ENCODE measurements around the gene PRPH2.

The PRPH2 gene, protein sequence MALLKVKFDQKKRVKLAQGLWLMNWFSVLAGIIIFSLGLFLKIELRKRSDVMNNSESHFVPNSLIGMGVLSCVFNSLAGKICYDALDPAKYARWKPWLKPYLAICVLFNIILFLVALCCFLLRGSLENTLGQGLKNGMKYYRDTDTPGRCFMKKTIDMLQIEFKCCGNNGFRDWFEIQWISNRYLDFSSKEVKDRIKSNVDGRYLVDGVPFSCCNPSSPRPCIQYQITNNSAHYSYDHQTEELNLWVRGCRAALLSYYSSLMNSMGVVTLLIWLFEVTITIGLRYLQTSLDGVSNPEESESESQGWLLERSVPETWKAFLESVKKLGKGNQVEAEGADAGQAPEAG

DNA sequence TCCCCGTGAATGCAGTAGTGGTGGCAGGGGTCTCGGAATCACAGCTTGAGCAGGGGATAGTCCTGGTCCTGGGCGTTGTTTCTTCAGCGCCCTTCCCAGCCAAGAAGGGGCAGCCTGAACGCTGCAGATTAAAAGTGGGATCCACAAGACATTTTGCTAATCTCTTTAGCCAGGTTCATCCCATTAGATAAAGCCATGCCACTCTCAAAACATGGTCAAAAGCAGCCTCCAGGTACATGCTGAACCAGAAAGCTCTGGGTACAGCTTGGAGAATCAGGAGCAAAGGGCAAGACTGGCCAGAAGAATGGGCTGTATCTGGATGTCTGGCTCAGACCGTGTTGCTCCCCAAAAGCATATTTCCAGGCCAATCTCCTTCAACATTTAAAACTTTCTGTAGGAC, at the start of gene PRPH2:
Gene PRPH2 (minus strand): TSS at position 101 of the 400 bp plus-strand sequence. CDS start 263 bp downstream, outside the sequence.
- DNase-seq: no peak
- in situ Hi-C loops (cut with MboI; ENCODE audit: low pct_unique_long_range_greater_than_20kb, low sequenced_read_pairs): no loop called here

DNA sequence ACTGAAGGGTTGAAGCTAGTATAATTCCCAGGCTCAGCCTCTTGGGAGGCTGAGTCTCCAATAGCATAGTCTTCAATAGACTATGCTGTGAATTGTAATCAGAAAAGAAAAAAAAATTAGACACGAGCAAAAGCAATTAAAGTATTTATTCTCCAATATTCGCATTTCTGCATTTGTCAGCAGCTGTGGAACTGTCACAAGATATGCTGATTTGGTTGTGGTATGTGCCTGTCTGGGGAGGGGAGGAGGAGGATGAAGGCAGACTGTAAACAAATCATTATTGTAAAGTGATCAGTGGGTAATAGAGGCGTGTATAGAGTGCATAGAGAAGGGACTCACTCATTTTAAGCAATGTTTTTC, 49.3 kb upstream of the PRPH2 start:
- in situ Hi-C loops (cut with MboI; ENCODE audit: low pct_unique_long_range_greater_than_20kb, low sequenced_read_pairs): no loop called here
- DNase-seq: no peak

DNA sequence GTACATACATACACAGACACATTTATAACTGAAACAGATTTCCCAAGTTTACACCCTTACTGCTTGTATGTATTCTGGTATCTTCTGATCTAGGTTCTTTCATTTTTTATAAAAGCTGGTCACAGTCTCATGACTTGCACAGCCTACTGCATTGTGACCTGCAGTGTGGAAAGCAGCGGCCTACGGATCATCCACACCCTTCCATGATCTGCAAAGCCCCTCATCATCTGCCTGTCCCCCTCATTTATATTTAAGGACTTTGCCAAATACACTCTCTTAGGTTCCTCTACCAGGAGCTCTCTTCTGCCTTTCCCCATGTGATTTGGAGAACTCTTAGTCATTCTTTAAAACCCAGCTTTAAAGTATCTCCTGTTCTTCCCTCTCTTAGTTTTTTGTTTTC, 47.4 kb upstream of the PRPH2 start:
- DNase-seq: no peak
- in situ Hi-C loops (cut with MboI; ENCODE audit: low pct_unique_long_range_greater_than_20kb, low sequenced_read_pairs): no loop called here

DNA sequence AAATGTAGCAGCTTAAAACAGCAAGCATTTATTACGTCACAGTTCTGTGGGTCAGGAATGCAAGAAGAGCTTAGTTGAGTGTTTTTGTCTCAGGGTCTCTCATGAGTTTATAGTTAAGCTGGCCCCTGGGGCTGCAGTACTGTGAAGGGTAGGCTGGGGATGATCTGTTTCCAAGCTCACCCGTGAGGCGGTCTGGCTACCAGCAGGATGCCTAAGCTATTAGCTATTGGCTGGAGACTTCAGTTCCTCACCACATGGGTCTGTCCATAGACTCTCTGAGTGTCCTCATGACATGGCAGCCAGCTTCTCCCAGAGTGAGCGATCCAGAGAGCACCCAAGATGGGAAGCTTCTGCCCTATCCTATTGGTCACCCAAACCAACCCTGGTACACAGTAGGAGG, 46.7 kb upstream of the PRPH2 start:
- DNase-seq: no peak
- in situ Hi-C loops (cut with MboI; ENCODE audit: low pct_unique_long_range_greater_than_20kb, low sequenced_read_pairs): no loop called here

DNA sequence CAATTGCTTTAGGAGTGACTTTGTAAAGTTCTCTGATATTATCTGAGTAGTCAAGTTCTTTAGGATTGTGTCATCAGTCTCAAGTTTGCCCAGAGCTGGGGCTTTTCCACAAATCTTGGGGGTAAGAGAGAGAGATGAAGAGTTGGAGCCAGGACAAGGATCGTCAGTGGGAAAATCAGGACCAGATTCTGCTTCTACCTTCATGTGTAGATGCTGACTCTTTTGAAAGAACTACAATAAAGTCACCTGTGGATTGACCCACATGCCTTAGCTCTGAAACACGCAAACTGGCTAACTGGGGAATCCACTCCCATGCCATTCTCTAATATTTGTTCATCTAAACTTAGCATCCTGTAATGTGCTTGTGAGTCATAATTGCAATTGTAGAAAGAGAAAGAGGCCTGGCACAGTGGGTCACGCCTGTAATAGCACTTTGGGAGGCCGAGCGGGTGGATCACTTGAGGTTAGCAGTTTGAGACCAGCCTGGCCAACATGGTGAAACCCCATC, 43.8 kb upstream of the PRPH2 start:
- no peak for DNase-seq

DNA sequence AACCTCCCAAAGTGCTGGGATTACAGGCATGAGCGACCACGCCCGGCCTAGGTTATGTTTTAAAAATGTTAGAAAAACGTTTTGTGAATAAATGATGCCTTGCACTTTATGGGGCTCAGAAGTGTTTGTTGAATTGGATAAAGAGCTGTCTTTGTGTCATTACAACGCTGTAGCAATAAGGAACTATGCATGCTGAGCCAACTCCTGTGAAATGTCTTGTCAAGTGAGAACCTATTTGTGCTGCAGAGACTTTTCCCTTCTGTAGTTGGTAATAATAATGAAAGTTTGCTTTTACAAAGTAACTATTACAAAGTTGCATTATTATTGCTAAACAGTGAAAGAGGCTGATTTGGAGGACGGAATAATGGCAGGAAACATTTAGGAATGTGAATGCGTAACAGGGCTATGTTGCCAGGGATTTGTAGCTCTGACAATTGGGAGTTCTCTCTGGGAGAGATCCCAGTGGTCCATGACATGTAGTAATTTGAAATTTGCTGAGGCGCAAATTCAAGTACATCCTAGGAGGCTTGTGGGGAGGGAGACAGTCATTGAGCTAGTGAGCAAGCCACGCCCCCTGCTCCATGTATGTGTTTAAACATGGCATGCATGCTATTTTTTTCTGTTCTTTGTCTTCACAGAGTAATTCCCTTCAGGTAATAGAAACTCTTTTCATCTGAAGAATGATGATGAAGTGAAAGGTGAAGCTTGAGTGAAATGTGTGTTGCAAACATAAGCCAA, 42.7 kb upstream of the PRPH2 start:
- in situ Hi-C loops (cut with MboI; ENCODE audit: low pct_unique_long_range_greater_than_20kb, low sequenced_read_pairs): no loop called here
- no peak for DNase-seq

More for the DNA sequence above, 43.8 kb upstream of the PRPH2 start:
- in situ Hi-C loops (cut with MboI; ENCODE audit: low pct_unique_long_range_greater_than_20kb, low sequenced_read_pairs): no loop called here

DNA sequence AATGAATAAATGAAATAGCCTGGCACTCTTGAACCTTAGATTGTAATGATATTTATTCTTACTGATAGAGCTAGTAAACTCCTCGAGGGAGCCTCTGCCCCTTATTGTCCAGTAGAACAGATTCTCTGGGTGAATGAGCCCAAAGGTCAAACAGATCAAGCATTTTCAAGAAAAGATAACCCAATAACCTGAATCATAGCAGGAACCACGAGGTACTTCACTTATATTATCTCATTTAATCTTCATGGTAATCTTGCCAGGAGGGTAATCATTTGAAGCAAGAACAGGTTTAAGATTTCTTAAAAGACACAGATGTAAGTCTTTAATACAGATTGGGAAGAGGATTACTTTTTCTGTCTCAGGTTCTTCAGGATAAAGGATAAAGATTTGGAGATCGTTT, 40.6 kb upstream of the PRPH2 start:
- no peak for DNase-seq
- in situ Hi-C loops (cut with MboI; ENCODE audit: low pct_unique_long_range_greater_than_20kb, low sequenced_read_pairs): no loop called here

DNA sequence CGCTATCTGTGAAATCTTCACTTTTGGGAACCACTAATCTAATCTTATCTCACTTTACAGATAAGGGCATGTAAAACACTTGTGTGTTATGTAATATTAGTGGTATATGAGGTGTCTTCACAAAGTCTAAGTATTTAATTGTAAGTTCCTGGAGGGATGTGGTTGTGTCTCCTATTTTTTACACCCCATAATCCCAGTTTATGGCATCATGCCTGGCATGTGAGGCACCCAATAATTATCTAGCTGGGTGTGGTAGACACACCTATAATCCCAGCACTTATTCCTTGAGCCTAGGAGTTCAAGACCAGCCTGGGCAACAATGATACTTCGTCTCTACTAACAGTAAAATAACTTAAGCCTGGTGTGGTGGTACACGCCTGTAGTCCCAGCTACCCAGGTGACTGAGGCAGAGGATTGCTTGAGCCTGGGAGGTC, 40.0 kb upstream of the PRPH2 start:
- in situ Hi-C loops (cut with MboI; ENCODE audit: low pct_unique_long_range_greater_than_20kb, low sequenced_read_pairs): no loop called here
- DNase-seq: no peak

DNA sequence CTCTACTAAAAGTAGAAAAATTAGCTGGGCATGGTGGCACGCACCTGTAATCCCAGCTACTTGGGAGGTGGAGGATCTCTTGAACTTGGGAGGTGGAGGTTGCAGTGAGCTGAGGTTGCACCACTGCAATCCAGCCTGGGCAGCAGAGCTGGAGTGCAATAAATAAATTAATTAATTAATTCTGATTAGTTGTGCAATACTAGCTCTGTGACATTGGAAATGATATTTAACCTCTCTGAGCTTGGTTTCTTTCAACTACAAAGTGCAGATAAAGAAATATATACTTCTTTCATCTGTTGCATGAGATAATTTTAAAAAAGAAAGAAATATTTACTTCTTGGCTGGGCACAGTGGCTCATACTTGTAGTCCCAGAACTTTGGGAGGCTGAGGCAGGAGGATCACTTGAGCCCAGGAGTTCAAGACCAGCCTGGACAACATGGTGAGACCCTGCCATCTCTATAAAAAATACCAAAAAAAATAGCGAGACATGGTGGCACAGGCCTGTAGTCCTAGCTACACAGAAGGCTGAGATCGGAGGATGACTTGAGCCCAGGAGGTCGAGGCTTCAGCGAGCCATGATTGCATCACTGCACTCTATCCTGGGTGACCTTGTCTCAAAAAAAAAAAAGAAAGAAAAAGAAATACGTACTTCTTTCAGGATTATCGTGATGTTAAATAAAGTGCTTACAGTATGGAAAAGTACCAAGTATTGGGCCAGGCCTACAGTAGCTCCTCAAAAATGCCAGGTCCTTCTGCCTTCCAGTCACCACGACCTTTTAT, 39.1 kb upstream of the PRPH2 start:
- no peak for DNase-seq
- in situ Hi-C loops (cut with MboI; ENCODE audit: low pct_unique_long_range_greater_than_20kb, low sequenced_read_pairs): no loop called here

DNA sequence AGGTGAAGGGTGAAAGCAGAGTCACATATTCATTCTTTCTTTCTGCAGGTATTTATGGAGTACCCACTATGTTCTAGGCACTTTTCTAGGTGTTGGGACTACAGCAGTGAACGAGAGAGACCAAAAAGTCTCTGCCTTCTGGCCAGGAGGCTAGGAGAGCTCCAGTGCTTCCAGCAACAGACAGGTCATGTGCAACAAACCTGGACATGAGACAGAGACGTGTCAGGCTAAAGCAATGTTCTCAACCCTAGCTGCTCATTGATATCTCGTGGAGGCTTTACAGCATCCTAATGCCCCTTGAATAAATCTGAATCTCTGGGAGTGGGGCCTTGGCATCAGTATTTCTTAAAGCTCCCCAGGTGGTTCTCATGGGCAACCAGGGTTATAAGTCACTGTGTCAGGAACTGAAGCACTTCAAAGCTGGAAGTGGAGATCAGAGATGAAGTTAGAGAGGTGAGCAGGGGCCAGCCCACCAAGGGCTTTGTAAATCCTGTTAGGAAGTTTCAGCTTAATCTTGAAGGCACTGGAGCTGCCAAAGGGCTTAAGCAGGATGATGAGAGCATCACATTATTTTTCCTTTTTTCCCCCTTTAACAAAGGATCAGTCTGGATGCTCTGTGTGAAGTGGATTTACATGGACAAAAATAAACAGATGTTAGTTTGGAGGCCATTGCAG, 36.5 kb upstream of the PRPH2 start:
- DNase-seq: no peak
- in situ Hi-C loops (cut with MboI; ENCODE audit: low pct_unique_long_range_greater_than_20kb, low sequenced_read_pairs): no loop called here

DNA sequence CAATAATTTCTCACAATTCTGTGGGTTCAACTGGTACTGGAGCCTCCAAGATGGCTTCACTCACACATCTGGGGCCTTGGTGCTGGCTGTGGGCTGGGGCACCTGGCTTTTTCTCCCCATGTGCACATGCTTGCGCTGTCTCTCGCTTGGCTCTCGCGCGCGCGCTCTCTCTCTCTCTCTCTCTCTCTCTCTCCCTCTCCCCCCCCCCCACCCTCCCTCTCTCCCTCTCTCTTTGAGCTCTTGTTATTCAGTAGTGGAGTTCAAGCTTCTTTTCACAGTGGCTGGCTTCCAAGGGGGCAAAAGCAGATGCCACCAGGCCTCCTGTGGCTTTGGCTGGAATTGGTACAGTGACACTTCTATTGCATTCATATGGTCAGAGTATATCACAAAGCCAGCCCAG, 34.3 kb upstream of the PRPH2 start:
- in situ Hi-C loops (cut with MboI; ENCODE audit: low pct_unique_long_range_greater_than_20kb, low sequenced_read_pairs): no loop called here
- DNase-seq: no peak

DNA sequence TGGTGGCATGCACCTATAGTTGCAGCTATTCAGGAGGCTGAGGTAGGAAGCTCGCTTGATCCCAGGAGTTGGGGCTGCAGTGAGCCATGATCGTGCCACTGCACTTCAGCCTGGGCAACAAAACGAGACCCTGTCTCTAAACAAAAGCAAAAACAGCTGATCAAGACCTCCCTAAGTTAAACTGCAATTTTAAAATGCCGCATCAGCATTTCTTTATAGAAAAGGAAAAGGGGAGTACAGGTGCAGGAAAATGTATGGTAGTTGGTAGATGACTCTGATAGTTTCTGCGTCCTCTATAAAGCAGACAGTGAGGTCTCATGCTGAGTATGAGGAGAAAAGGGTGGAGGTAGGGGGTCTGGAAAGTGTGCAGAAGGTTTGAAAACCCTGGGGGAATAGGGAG, 32.4 kb upstream of the PRPH2 start:
- in situ Hi-C loops (cut with MboI; ENCODE audit: low pct_unique_long_range_greater_than_20kb, low sequenced_read_pairs): no loop called here
- no peak for DNase-seq

DNA sequence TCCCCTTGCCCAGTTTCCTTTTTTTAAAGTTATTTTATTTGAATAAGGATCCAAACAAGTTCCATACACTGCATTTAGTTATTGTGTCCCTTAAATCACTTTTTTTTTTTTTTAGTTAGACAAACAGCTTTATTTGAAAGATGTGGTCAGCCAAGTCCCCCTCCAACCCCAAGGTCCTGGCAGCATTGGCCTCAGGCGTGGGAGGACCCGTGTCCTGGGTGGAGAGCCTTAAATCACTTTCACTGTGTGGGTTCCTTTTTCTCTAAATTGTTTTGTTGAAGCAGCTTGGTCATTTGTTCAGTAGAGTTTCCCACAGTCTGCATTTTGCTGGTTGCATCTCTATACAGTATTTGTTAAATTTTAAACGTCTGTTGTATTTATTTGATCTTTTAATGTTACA, 28.7 kb upstream of the PRPH2 start:
- DNase-seq: no peak
- in situ Hi-C loops (cut with MboI; ENCODE audit: low pct_unique_long_range_greater_than_20kb, low sequenced_read_pairs): no loop called here

DNA sequence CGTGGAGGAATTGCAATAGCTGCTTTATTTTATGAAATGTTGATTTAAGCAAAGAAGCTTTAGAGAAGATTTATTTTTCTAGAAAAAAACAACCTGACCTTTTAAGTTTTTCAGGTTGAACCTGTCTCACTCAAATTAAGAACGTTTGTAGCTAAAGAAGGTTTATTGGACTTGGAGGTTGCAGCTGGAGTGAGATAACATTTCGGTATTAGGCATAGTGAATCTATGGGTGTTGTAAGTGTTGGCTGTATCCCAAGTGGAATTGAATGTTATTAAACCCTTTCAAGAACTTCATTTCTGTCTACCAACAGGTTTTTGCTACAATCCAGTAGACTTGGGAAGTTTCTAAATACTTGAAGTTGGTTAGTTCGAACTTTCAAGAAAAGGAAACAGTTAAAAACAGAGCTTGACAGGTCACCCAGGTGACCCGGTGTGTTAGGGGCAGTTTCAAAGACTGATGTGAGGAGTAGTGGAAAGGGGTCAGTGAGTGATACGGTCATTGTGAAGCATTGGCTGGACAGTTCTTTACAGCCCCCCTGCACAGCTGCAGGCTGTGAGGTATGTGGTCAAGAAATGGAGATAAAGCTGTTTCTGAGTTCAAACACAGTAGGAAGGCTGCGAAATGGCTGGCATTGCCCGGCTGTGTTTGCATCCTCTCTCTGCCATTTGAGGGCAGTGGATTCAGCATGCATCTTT, 26.0 kb upstream of the PRPH2 start:
- in situ Hi-C loops (cut with MboI; ENCODE audit: low pct_unique_long_range_greater_than_20kb, low sequenced_read_pairs): no loop called here
- no peak for DNase-seq

DNA sequence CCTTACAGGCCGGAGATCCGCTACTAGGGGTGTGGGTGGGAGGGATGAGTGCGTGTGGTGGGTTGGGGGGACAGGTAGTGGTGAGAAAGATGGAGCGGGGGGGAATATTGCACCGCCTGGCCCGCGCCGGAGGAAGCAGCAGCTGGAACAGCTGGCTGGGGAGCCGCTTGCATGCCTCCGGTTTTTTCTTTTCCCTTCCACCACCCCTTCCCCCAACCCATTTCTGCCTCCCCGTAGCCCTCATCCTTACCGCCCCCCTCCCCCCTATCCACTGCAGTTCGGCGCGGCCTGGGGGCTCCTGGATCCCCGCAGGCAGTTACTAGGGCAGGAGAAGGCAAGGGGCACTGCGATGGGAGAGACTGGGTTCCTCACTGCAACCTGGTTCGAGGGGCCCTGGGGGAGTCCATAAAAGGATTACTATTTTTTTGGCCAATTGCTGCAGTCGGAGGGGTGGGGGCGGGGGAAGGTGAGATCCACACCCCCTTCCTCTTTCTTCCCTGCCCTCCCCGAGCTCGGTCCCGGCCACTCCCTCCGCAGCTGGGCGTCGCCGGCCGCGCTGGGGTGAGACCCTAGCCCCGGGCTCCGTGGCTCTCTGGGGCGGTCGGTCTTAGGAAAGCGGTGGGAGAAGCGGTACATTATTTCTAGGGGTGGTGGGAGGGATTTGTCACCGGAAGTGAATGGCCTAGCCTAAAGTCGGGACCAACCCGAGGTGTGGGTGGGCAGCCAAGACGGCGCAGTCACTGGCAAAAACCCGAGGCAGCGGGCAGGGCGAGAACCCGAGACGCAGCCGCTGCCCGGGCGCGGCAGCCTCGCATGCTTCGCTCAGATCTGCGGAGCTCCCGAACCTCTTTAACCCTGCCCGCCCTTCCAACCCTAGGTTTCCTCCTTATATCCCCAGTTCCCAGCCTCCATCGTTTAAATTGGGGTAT, 24.3 kb upstream of the PRPH2 start:
- DNase-seq: peak; percentile 98
- in situ Hi-C loops (cut with MboI; ENCODE audit: low pct_unique_long_range_greater_than_20kb, low sequenced_read_pairs): no loop called here

DNA sequence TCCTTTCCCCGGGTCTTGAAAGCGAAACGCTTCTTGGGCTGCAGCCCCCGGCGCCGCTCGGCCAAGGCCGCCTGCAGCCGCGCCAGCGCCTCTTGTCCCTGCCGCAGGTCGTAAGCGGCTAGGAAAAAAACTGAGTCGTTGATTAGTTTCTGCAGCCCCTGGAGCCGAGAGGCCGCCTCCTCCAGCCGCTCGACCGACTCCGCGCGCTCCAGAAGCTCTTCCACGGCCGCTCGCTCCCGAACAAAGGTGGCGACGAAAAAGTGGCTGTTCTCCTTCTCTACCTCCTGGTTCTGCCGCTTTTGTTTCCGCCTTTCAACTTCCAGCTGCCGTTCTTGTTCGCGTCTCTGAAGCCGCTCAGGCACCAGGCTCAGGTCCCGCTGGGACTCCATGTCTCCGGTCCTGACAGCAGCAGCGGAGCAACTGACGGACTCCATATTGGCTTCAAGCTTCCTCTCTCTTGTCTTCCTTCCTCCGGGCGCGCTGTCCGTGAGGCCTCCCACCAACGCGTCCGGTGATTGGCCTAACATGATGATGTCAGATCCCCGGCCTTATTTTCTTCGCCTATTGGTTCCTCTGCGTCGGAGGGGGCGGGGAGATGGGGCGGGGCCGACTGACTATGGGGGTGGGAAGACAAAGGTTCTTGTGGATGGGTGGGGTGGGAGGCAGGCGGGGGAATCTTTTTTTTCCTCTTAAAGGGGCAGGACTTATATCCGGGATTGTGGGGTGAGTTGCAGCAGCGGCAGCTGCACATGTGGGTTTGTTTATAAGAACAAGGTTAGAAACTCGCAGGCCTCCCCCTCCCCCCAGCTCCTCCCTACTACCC, 23.5 kb upstream of the PRPH2 start, which contains the start of gene TBCC:
Gene TBCC (minus strand): TSS at position 464 of the 823 bp plus-strand sequence. CDS start 30 bp downstream, at position 434.
- DNase-seq: peak; percentile 96

More for the DNA sequence above, 23.5 kb upstream of the PRPH2 start, which contains the start of gene TBCC:
- in situ Hi-C loops (cut with MboI; ENCODE audit: low pct_unique_long_range_greater_than_20kb, low sequenced_read_pairs): no loop called here
